ENCODE data around the gene LMOD1. TPM values are rescaled to one million over a fixed set of nuclear protein-coding genes. Genes with fewer than 3 reads are reported as not detected.
A peak's percentile ranks its signal among the peaks of the same experiment; 100 is the strongest.
"Not testable (repeated sequence)": the region's sequence is repeated elsewhere in the genome, so short reads cannot be mapped to it uniquely, and the experiment has no call there.

The LMOD1 gene
- total RNA-seq, 8 experiments from 2014 or later = 0.16 to 1.8 (median 0.62) TPM

- no peak for ATAC-seq (replicated peaks in 6 of 8)
- no peak overlapping the region for H3K27ac ChIP-seq
These were observed 2.3 kb downstream of the LMOD1 start for GRCh38 chr1:201944002-201944401.

GRCh38 chr1:201942129-201942495, 4.2 kb downstream of the LMOD1 start:
- Histone ChIP-seq H3K4me3 (no peak overlapping the region), H3K27ac (peak overlapping the region in 1 of 2 donors; percentile 31), H3K4me1 (replicated peaks in 1 of 2) (peaks cover 29 to 41% of the 10 kb centered on the region in 2 donors)
- in situ Hi-C loops (cut with MboI; ENCODE audit: low pct_unique_long_range_greater_than_20kb in 2 of 9, low sequenced_read_pairs in 9 of 9, unreplicated experiment in 9 of 9) = no loop called here
- 82 to 100% (median 94%) methylated on average over 1 of the region's 1 CpG; no CpG with 5 or more reads in 6 of the 10 experiments for WGBS, 10 experiments
- no peak for ATAC-seq (replicated peaks in 6 of 8)

More at GRCh38 chr1:201944002-201944401, 2.3 kb downstream of the LMOD1 start:
- H3K4me3 ChIP-seq = no peak overlapping the region
- 50 to 92% (median 80%) methylated on average over 1 to 6 of the region's 6 CpGs; no CpG with 5 or more reads in 2 of the 10 experiments for WGBS, 10 experiments
- in situ Hi-C loops (cut with MboI; ENCODE audit: low pct_unique_long_range_greater_than_20kb in 2 of 9, low sequenced_read_pairs in 9 of 9, unreplicated experiment in 9 of 9) = no loop called here
- H3K4me1 ChIP-seq (replicated peaks in 1 of 2) = peaks cover 19 to 38% of the 10 kb centered on the region in 2 donors

- peaks cover 29 to 36% of the 10 kb centered on the region in 2 donors for H3K4me1 ChIP-seq (replicated peaks in 1 of 2)
- peak in 6 of 8 experiments; percentile 29 to 58 (median 46) for ATAC-seq (replicated peaks in 6 of 8)
- in situ Hi-C loops (cut with MboI; ENCODE audit: low pct_unique_long_range_greater_than_20kb in 2 of 9, low sequenced_read_pairs in 9 of 9, unreplicated experiment in 9 of 9) = no loop called here
- H3K4me3 ChIP-seq = no peak overlapping the region
- WGBS, 10 experiments = 25 to 83% (median 40%) methylated on average over 1 to 14 of the region's 18 CpGs; no CpG with 5 or more reads in 3 of the 10 experiments
- H3K27ac ChIP-seq = peak overlapping the region; percentile 31 to 41
These were observed 4.8 kb downstream of the LMOD1 start for GRCh38 chr1:201941420-201942128.

- 80 to 100% (median 96%) methylated on average over 1 to 10 of the region's 10 CpGs; no CpG with 5 or more reads in 3 of the 10 experiments for WGBS, 10 experiments
- Histone ChIP-seq H3K4me1 (replicated peaks in 1 of 2) (peaks cover 29 to 30% of the 10 kb centered on the region in 2 donors), H3K27ac (peak overlapping the region; percentile 22 to 23)
- in situ Hi-C loops (cut with MboI; ENCODE audit: low pct_unique_long_range_greater_than_20kb in 2 of 9, low sequenced_read_pairs in 9 of 9, unreplicated experiment in 9 of 9); ATAC-seq (replicated peaks in 6 of 8); H3K4me3 ChIP-seq: not testable (repeated sequence)
These were observed 6.0 kb downstream of the LMOD1 start for GRCh38 chr1:201940316-201940715.

- in situ Hi-C loops (cut with MboI; ENCODE audit: low pct_unique_long_range_greater_than_20kb in 2 of 9, low sequenced_read_pairs in 9 of 9, unreplicated experiment in 9 of 9) = no loop called here
- Histone ChIP-seq H3K4me3 (no peak overlapping the region), H3K27ac (peak overlapping the region; percentile 22 to 23), H3K4me1 (replicated peaks in 1 of 2) (peaks cover 29 to 30% of the 10 kb centered on the region in 2 donors)
- WGBS, 10 experiments = 43 to 97% (median 94%) methylated on average over 1 to 4 of the region's 5 CpGs; no CpG with 5 or more reads in 5 of the 10 experiments
- peak in 5 of 8 experiments; percentile 40 to 54 (median 43) for ATAC-seq (replicated peaks in 6 of 8)
These were observed 6.8 kb downstream of the LMOD1 start for GRCh38 chr1:201939574-201939973.

GRCh38 chr1:201939148-201939547, 7.2 kb downstream of the LMOD1 start:
- in situ Hi-C loops (cut with MboI; ENCODE audit: low pct_unique_long_range_greater_than_20kb in 2 of 9, low sequenced_read_pairs in 9 of 9, unreplicated experiment in 9 of 9) = no loop called here
- WGBS, 10 experiments = 23 to 66% (median 38%) methylated on average over 2 to 4 of the region's 4 CpGs; no CpG with 5 or more reads in 1 of the 10 experiments
- peaks cover 29 to 30% of the 10 kb centered on the region in 2 donors for H3K4me1 ChIP-seq (replicated peaks in 1 of 2)
- no peak overlapping the region for H3K4me3 ChIP-seq
- ATAC-seq (replicated peaks in 6 of 8) = peak in 5 of 8 experiments; percentile 46 to 51 (median 49)
- peak overlapping the region; percentile 22 to 23 for H3K27ac ChIP-seq

- Histone ChIP-seq H3K4me3 (no peak overlapping the region), H3K27ac (peak overlapping the region; percentile 17 to 49), H3K4me1 (replicated peaks in 1 of 2) (peaks cover 29 to 30% of the 10 kb centered on the region in 2 donors)
- no peak for ATAC-seq (replicated peaks in 6 of 8)
- in situ Hi-C loops (cut with MboI; ENCODE audit: low pct_unique_long_range_greater_than_20kb in 2 of 9, low sequenced_read_pairs in 9 of 9, unreplicated experiment in 9 of 9) = no loop called here
- 47 to 100% (median 56%) methylated on average over 1 to 3 of the region's 4 CpGs; no CpG with 5 or more reads in 5 of the 10 experiments for WGBS, 10 experiments
These were observed 7.8 kb downstream of the LMOD1 start for GRCh38 chr1:201938440-201939035.

- WGBS, 10 experiments = 50 to 100% (median 82%) methylated on average over 2 to 5 of the region's 5 CpGs; no CpG with 5 or more reads in 1 of the 10 experiments
- no peak overlapping the region for H3K27ac ChIP-seq
- in situ Hi-C loops (cut with MboI; ENCODE audit: low pct_unique_long_range_greater_than_20kb in 2 of 9, low sequenced_read_pairs in 9 of 9, unreplicated experiment in 9 of 9) = no loop called here
These were observed 8.6 kb downstream of the LMOD1 start for GRCh38 chr1:201937624-201938213.

GRCh38 chr1:201933840-201934430, 12.4 kb downstream of the LMOD1 start:
- Histone ChIP-seq H3K4me3 (no peak overlapping the region), H3K27ac (no peak overlapping the region), H3K4me1 (replicated peaks in 1 of 2) (peaks cover 9 to 10% of the 10 kb centered on the region in 2 donors)
- no peak for ATAC-seq (replicated peaks in 6 of 8)
- in situ Hi-C loops (cut with MboI; ENCODE audit: low pct_unique_long_range_greater_than_20kb in 2 of 9, low sequenced_read_pairs in 9 of 9, unreplicated experiment in 9 of 9) = no loop called here
- WGBS, 10 experiments = 13 to 86% (median 65%) methylated on average over 1 to 5 of the region's 5 CpGs

More at GRCh38 chr1:201937624-201938213, 8.6 kb downstream of the LMOD1 start:
- peaks cover 29 to 30% of the 10 kb centered on the region in 2 donors for H3K4me1 ChIP-seq (replicated peaks in 1 of 2)
- no peak overlapping the region for H3K4me3 ChIP-seq
- ATAC-seq (replicated peaks in 6 of 8) = peak in 3 of 8 experiments; percentile 24 to 94 (median 88)

- WGBS, 10 experiments = 56 to 80% (median 70%) methylated on average over 1 to 5 of the region's 5 CpGs
- no peak for ATAC-seq (replicated peaks in 6 of 8)
- in situ Hi-C loops (cut with MboI; ENCODE audit: low pct_unique_long_range_greater_than_20kb in 2 of 9, low sequenced_read_pairs in 9 of 9, unreplicated experiment in 9 of 9) = no loop called here
These were observed 15.5 kb downstream of the LMOD1 start for GRCh38 chr1:201930803-201931202.

GRCh38 chr1:201930137-201930536, 16.2 kb downstream of the LMOD1 start:
- ATAC-seq (replicated peaks in 6 of 8) = no peak
- no peak overlapping the region for H3K27ac ChIP-seq
- no peak overlapping the region for H3K4me3 ChIP-seq
- whole genome bisulfite sequencing, 10 experiments = 8 to 80% (median 61%) methylated on average over 2 to 4 of the region's 4 CpGs; no CpG with 5 or more reads in 2 of the 10 experiments
- in situ Hi-C loops (cut with MboI; ENCODE audit: low pct_unique_long_range_greater_than_20kb in 2 of 9, low sequenced_read_pairs in 9 of 9, unreplicated experiment in 9 of 9) = no loop called here
- peaks cover 0 to 3% of the 10 kb centered on the region in 2 donors for H3K4me1 ChIP-seq (replicated peaks in 1 of 2)

More at GRCh38 chr1:201930803-201931202, 15.5 kb downstream of the LMOD1 start:
- H3K27ac ChIP-seq = no peak overlapping the region
- H3K4me3 ChIP-seq = no peak overlapping the region
- H3K4me1 ChIP-seq (replicated peaks in 1 of 2) = no peaks in the 10 kb centered on the region

- in situ Hi-C loops (cut with MboI; ENCODE audit: low pct_unique_long_range_greater_than_20kb in 2 of 9, low sequenced_read_pairs in 9 of 9, unreplicated experiment in 9 of 9) = no loop called here
- H3K4me1 ChIP-seq (replicated peaks in 1 of 2) = peaks cover 0 to 3% of the 10 kb centered on the region in 2 donors
- ATAC-seq (replicated peaks in 6 of 8) = peak in 2 of 8 experiments; percentile 22 to 25
- no peak overlapping the region for H3K27ac ChIP-seq
- 46 to 100% (median 91%) methylated on average over 1 to 3 of the region's 3 CpGs; no CpG with 5 or more reads in 2 of the 10 experiments for WGBS, 10 experiments
- no peak overlapping the region for H3K4me3 ChIP-seq
These were observed 18.1 kb downstream of the LMOD1 start for GRCh38 chr1:201928266-201928665.

All from motor neuron (in vitro differentiated cells).